Osteoblast (primary cell): ENCODE results near the gene LEPR. TPM values are rescaled to one million over a fixed set of nuclear protein-coding genes. Genes with fewer than 3 reads are reported as not detected.
"Not testable (repeated sequence)": the region's sequence is repeated elsewhere in the genome, so short reads cannot be mapped to it uniquely, and the experiment has no call there.

Experiments used
- DNase-seq: peaks from one replicate; pipeline ENCODE4 v3.0.0; 2011; ENCODE audit warnings: low spot score, mixed read lengths; ENCODE audit not compliant: insufficient read length; ENCODE audit errors: missing footprints
- H2AFZ ChIP-seq: 2 replicates; pipeline ENCODE4 v1.6.0; 2011; ENCODE audit warnings: mild to moderate bottlenecking, low read length
- H3K27ac ChIP-seq: 2 replicates; pipeline ENCODE4 v1.5.1; 2011; ENCODE audit warnings: mild to moderate bottlenecking, low read depth, low read length, moderate library complexity
- H3K27me3 ChIP-seq: 2 replicates; pipeline ENCODE4 v1.6.0; 2012; ENCODE audit warnings: mild to moderate bottlenecking, control low read depth, inconsistent platforms, low read length, moderate library complexity; ENCODE audit not compliant: insufficient read depth
- H3K36me3 ChIP-seq: 2 replicates; pipeline ENCODE4 v1.5.1; 2011; ENCODE audit warnings: mild to moderate bottlenecking, low read length, control low read depth, moderate library complexity; ENCODE audit not compliant: insufficient read depth
- H3K4me1 ChIP-seq: 2 replicates; pipeline ENCODE4 v1.5.1; 2011; ENCODE audit warnings: mild to moderate bottlenecking, low read length, control low read depth, moderate library complexity; ENCODE audit not compliant: insufficient read depth
- H3K4me2 ChIP-seq: 2 replicates; pipeline ENCODE4 v1.6.0; 2011; ENCODE audit warnings: mild to moderate bottlenecking, low read length; ENCODE audit not compliant: insufficient read depth
- H3K4me3 ChIP-seq: fragments of 200-600 bp; sonication (generic); 3 replicates; pipeline ENCODE4 v1.5.1; 2012; ENCODE audit warnings: mild to moderate bottlenecking, low read length, inconsistent platforms; ENCODE audit not compliant: insufficient read depth
- H3K79me2 ChIP-seq: 2 replicates; pipeline ENCODE4 v1.6.0; 2012; ENCODE audit warnings: mild to moderate bottlenecking, low read length, control low read depth, inconsistent platforms; ENCODE audit not compliant: insufficient read depth
- H3K9me3 ChIP-seq: 2 replicates; pipeline ENCODE4 v1.5.1; 2011; ENCODE audit warnings: low read depth, low read length, control low read depth
- H4K20me1 ChIP-seq: 2 replicates; pipeline ENCODE4 v1.6.0; 2012; ENCODE audit warnings: mild to moderate bottlenecking, low read length, control low read depth; ENCODE audit not compliant: insufficient read depth
- total RNA-seq: library from RNA; depleted of rRNA; stranded (reverse); fragments of >200 nt; gene quantifications from 2 replicates; pipeline ENCODE4 v1.2.3, GENCODE V29; 2012
- TF ChIP-seq, protein P1 (sequence below): IDR thresholded peaks from 2 replicates; pipeline ENCODE4 v1.5.1; 2011; ENCODE audit warnings: mild to moderate bottlenecking, low read depth, low read length, moderate library complexity; ENCODE audit errors: extremely low read depth

LEPR gene
- total RNA-seq, 1 donor: 169 TPM

DNA sequence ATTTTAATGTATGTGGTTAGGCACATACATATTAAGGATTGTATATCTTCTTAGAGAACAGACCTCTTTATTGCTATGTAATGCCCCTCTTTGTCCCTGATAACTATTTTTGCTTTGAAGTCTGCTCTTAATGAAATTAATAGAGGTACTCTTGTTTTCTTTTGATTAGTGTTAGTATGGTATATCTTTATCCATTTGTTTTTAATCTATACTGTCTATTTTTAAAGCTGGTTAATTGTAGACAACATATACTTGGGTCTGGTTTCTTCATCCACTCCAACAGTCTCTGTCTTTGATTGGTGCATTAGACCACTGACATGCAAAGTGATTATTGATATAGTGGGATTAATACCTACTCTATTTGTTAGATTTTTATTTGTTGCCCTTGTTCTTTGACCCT lies 36.0 kb downstream of the LEPR start:
- DNase-seq: no peak
- no peak overlapping the region for H2AFZ ChIP-seq

DNA sequence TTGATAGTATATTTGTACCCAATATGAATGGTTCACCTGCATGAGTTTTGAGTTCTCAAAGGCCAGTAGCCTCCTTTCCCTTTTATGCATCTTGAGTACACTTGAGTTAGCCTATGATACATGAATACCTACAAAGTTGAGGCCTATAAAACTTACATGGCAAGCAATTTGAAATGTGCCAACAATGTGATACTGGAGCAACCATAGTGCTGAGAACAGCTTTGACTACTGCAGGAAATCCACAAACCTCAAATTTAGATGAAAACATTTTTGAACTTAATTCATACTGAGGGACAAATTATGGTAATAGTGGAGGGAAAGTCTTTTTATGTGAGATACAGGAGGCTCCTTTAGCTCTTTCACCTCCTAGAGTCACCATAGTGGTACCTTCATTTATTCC lies 37.4 kb downstream of the LEPR start:
- Histone ChIP-seq H3K27me3 (no peaks in the 10 kb centered on the region), H3K4me1 (peaks cover 11% of the 10 kb centered on the region), H4K20me1 (no peaks in the 10 kb centered on the region), H3K27ac (no peak overlapping the region), H2AFZ (no peak overlapping the region), H3K36me3 (no peaks in the 10 kb centered on the region), H3K4me2 (no peak overlapping the region), H3K9me3 (no peaks in the 10 kb centered on the region), H3K4me3 (no peak overlapping the region), H3K79me2 (no peaks in the 10 kb centered on the region)
- DNase-seq: no peak
- TF ChIP-seq, protein P1, sequence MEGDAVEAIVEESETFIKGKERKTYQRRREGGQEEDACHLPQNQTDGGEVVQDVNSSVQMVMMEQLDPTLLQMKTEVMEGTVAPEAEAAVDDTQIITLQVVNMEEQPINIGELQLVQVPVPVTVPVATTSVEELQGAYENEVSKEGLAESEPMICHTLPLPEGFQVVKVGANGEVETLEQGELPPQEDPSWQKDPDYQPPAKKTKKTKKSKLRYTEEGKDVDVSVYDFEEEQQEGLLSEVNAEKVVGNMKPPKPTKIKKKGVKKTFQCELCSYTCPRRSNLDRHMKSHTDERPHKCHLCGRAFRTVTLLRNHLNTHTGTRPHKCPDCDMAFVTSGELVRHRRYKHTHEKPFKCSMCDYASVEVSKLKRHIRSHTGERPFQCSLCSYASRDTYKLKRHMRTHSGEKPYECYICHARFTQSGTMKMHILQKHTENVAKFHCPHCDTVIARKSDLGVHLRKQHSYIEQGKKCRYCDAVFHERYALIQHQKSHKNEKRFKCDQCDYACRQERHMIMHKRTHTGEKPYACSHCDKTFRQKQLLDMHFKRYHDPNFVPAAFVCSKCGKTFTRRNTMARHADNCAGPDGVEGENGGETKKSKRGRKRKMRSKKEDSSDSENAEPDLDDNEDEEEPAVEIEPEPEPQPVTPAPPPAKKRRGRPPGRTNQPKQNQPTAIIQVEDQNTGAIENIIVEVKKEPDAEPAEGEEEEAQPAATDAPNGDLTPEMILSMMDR: no peak

More for the DNA sequence above, 36.0 kb downstream of the LEPR start:
- TF ChIP-seq, protein P1: no peak
- no peaks in the 10 kb centered on the region for H3K36me3 ChIP-seq
- no peaks in the 10 kb centered on the region for H4K20me1 ChIP-seq
- H3K79me2 ChIP-seq: no peaks in the 10 kb centered on the region
- no peak overlapping the region for H3K4me3 ChIP-seq
- H3K4me2 ChIP-seq: no peak overlapping the region
- H3K9me3 ChIP-seq: no peaks in the 10 kb centered on the region
- H3K27ac ChIP-seq: no peak overlapping the region
- H3K27me3 ChIP-seq: no peaks in the 10 kb centered on the region
- H3K4me1 ChIP-seq: peaks cover 11% of the 10 kb centered on the region

DNA sequence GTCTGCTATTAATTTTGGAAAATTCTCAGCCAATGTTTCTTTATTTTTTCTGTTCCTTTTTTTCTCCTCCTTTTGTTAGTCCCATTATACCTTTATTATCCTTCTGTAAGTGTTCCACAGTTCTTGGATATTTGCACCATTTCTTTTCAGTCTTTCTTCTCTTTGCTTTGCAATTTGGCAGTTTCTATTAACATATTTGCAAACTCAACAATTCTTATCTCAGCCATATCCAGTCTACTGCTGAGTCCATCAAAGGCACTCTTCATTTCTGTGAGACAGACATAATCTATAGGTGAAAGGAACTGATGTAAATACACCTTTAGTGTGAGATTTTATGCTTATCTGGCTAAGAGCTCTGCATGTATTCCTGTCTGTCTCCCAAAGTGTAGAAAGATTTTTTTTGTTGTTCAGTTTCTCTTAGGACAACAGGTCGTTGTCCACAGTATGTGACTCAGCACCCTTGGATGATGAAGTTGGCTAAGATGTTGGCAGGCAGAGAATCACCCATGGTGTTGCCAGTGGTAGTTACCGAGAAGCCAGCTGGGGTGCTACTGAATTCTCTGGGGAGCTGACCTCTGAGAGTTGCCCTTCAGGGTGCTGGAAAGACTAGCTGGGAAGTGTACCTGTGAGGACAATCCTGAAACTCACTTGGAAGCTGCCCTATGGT lies 38.4 kb downstream of the LEPR start:
- no peak overlapping the region for H3K4me3 ChIP-seq
- peak; percentile 91 for DNase-seq
- TF ChIP-seq, protein P1: no peak

DNA sequence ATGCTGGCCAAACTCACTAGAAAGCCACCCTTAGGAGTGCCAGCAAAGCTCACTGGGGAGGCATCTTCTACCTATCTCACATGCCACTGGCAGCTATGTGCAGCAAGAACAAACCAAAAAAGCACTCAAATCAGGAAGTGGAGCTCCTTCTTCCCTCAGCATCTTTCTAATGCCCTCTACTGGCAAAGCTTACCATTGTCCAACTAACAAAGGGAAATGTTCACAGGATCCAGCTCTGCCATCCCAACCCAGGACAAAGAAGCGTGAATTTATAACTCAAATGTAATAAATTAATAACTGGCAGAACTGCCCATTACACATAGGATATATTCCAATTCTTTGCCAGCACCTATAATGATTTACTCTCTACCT lies 38.9 kb downstream of the LEPR start:
- H3K9me3 ChIP-seq: no peaks in the 10 kb centered on the region
- no peaks in the 10 kb centered on the region for H4K20me1 ChIP-seq
- no peak overlapping the region for H3K4me3 ChIP-seq
- H3K4me1 ChIP-seq: peaks cover 11% of the 10 kb centered on the region
- H2AFZ ChIP-seq: no peak overlapping the region
- H3K79me2 ChIP-seq: no peaks in the 10 kb centered on the region
- H3K27me3 ChIP-seq: no peaks in the 10 kb centered on the region
- peak overlapping the region; percentile 10 for H3K27ac ChIP-seq
- TF ChIP-seq, protein P1: peak; percentile 65
- peak; percentile 76 for DNase-seq
- no peaks in the 10 kb centered on the region for H3K36me3 ChIP-seq
- no peak overlapping the region for H3K4me2 ChIP-seq

More for the DNA sequence above, 38.4 kb downstream of the LEPR start:
- peak overlapping the region; percentile 10 for H3K27ac ChIP-seq
- H4K20me1 ChIP-seq: no peaks in the 10 kb centered on the region
- no peak overlapping the region for H3K4me2 ChIP-seq
- no peak overlapping the region for H2AFZ ChIP-seq
- H3K27me3 ChIP-seq: no peaks in the 10 kb centered on the region
- H3K36me3 ChIP-seq: no peaks in the 10 kb centered on the region
- no peaks in the 10 kb centered on the region for H3K79me2 ChIP-seq
- no peaks in the 10 kb centered on the region for H3K9me3 ChIP-seq
- peaks cover 11% of the 10 kb centered on the region for H3K4me1 ChIP-seq

DNA sequence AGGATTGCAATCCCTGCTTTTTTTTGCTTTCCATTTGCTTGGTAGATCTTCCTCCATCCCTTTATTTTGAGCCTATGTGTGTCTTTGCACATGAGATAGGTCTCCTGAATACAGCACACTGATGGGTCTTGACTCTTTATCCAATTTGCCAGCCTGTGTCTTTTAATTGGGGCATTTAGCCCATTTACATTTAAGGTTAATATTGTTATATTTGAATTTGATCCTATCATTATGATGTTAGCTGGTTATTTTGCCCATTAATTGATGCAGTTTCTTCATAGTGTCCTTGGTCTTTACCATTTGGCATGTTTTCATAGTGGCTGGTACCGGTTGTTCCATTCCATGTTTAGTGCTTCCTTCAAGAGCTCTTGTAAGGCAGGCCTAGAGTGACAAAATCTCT lies 45.4 kb downstream of the LEPR start:
- not testable (repeated sequence) for DNase-seq, H2AFZ ChIP-seq, H3K4me3 ChIP-seq, H3K27ac ChIP-seq, H4K20me1 ChIP-seq, H3K36me3 ChIP-seq, H3K4me2 ChIP-seq, H3K79me2 ChIP-seq, H3K27me3 ChIP-seq, H3K9me3 ChIP-seq
- H3K4me1 ChIP-seq: peaks cover 34% of the 10 kb centered on the region
